Immature natural killer cell (primary cell): ENCODE data around the gene PRPF6. TPM values are rescaled to one million over a fixed set of nuclear protein-coding genes. Genes with fewer than 3 reads are reported as not detected.

ENCODE experiments used
- DNase-seq, 3 donors: peaks; one replicate each; pipeline ENCODE4 v3.0.0; 2022; ENCODE audit warnings: mixed read lengths in 1 of 3
- H3K27ac Mint-ChIP-seq, 6 donors: one replicate each; pipeline ENCODE4 v1.8.0; 2020; ENCODE audit warnings: mixed read lengths in 6 of 6, mild to moderate bottlenecking in 5 of 6, inconsistent platforms in 4 of 6, moderate library complexity in 3 of 6
- H3K27me3 Mint-ChIP-seq, 3 donors: one replicate each; pipeline ENCODE4 v1.8.0; 2020 to 2021; ENCODE audit warnings: low read depth in 3 of 3, mild to moderate bottlenecking in 3 of 3, mixed read lengths in 3 of 3, moderate library complexity in 3 of 3, inconsistent platforms in 1 of 3
- H3K36me3 Mint-ChIP-seq, 3 donors: one replicate each; pipeline ENCODE4 v1.8.0; 2020; ENCODE audit warnings: mixed read lengths in 3 of 3, inconsistent platforms in 2 of 3, mild to moderate bottlenecking in 2 of 3
- H3K4me1 Mint-ChIP-seq, 2 donors: one replicate each; pipeline ENCODE4 v1.8.0; 2020; ENCODE audit warnings: inconsistent platforms in 2 of 2, mild to moderate bottlenecking in 2 of 2, mixed read lengths in 2 of 2, moderate library complexity in 1 of 2
- H3K4me3 Mint-ChIP-seq, 5 donors: one replicate each; pipeline ENCODE4 v1.8.0; 2020; ENCODE audit warnings: mild to moderate bottlenecking in 5 of 5, mixed read lengths in 5 of 5, inconsistent platforms in 3 of 5, moderate library complexity in 3 of 5
- H3K9me3 Mint-ChIP-seq, 6 donors: one replicate each; pipeline ENCODE4 v1.8.0; 2020; ENCODE audit warnings: mild to moderate bottlenecking in 6 of 6, mixed read lengths in 6 of 6, inconsistent platforms in 4 of 6, moderate library complexity in 3 of 6
- polyA plus RNA-seq, 3 donors: library from polyadenylated mRNA; unstranded; fragments of 300-500 nt; fragmentation: Illumina TruSeq; gene quantifications; one replicate each; pipeline ENCODE4 v1.2.3, GENCODE V29; 2021

The PRPF6 gene
- 10 to 100 TPM; 52.6 to 94.4 (median 63.1) TPM for polyA plus RNA-seq

- H3K27ac Mint-ChIP-seq, result peak within 1 kb of the TSS; percentile 88 to 96 (median 94)
- DNase-seq, result peak; percentile 93 to 96 (median 96)
- H3K4me3 Mint-ChIP-seq, result peak within 1 kb of the TSS; percentile 90 to 96 (median 93)
- peaks cover 59 to 72% of the 10 kb centered on the region in 2 donors for H3K4me1 Mint-ChIP-seq
- peaks cover 11 to 30% (median 13%) of the 10 kb centered on the region in 3 donors for H3K36me3 Mint-ChIP-seq
- H3K9me3 Mint-ChIP-seq, result no peaks in the 10 kb centered on the region
- peaks cover 0 to 15% (median 4%) of the 10 kb centered on the region in 3 donors for H3K27me3 Mint-ChIP-seq
Observed at GRCh38 chr20:63980806-63981728, at the start of gene PRPF6. PRPF6 (plus strand) TSS chr20:63981132; CDS start chr20:63981246, 114 bp downstream.

- DNase-seq, result no peak
- Mint-ChIP-seq H3K9me3 (no peaks in the 10 kb centered on the region), H3K4me1 (peaks cover 9 to 26% of the 10 kb centered on the region in 2 donors), H3K27me3 (no peaks in the 10 kb centered on the region), H3K27ac (peak overlapping the region in 1 of 6 donors; percentile 40), H3K4me3 (no peak overlapping the region), H3K36me3 (peaks cover 0 to 28% (median 8%) of the 10 kb centered on the region in 3 donors)
Observed at GRCh38 chr20:63931735-63932134, 49.2 kb upstream of the PRPF6 start.

- H3K27me3 Mint-ChIP-seq, result no peaks in the 10 kb centered on the region
Observed at GRCh38 chr20:63932606-63933160, 48.2 kb upstream of the PRPF6 start.

GRCh38 chr20:63933646-63934045 lies 47.3 kb upstream of the PRPF6 start:
- no peaks in the 10 kb centered on the region for H3K9me3 Mint-ChIP-seq
- peaks cover 0 to 21% (median 8%) of the 10 kb centered on the region in 3 donors for H3K36me3 Mint-ChIP-seq
- H3K27ac Mint-ChIP-seq, result no peak overlapping the region
- H3K4me3 Mint-ChIP-seq, result no peak overlapping the region
- peaks cover 5 to 17% of the 10 kb centered on the region in 2 donors for H3K4me1 Mint-ChIP-seq
- DNase-seq, result no peak
- no peaks in the 10 kb centered on the region for H3K27me3 Mint-ChIP-seq

More at GRCh38 chr20:63932606-63933160, 48.2 kb upstream of the PRPF6 start:
- peaks cover 0 to 28% (median 8%) of the 10 kb centered on the region in 3 donors for H3K36me3 Mint-ChIP-seq
- H3K4me3 Mint-ChIP-seq, result no peak overlapping the region
- H3K4me1 Mint-ChIP-seq, result peaks cover 2 to 17% of the 10 kb centered on the region in 2 donors
- no peak overlapping the region for H3K27ac Mint-ChIP-seq
- no peaks in the 10 kb centered on the region for H3K9me3 Mint-ChIP-seq
- DNase-seq, result no peak

GRCh38 chr20:63934271-63935068 lies 46.5 kb upstream of the PRPF6 start:
- peak overlapping the region in 2 of 6 donors; percentile 72 to 75 for H3K27ac Mint-ChIP-seq
- H3K4me3 Mint-ChIP-seq, result no peak overlapping the region
- peaks cover 0 to 18% (median 8%) of the 10 kb centered on the region in 3 donors for H3K36me3 Mint-ChIP-seq
- no peak for DNase-seq
- no peaks in the 10 kb centered on the region for H3K9me3 Mint-ChIP-seq
- no peaks in the 10 kb centered on the region for H3K27me3 Mint-ChIP-seq
- H3K4me1 Mint-ChIP-seq, result peaks cover 5 to 17% of the 10 kb centered on the region in 2 donors

- Mint-ChIP-seq H3K36me3 (peaks cover 0 to 13% (median 8%) of the 10 kb centered on the region in 3 donors), H3K9me3 (no peaks in the 10 kb centered on the region), H3K4me1 (peaks cover 5 to 17% of the 10 kb centered on the region in 2 donors), H3K27me3 (no peaks in the 10 kb centered on the region), H3K27ac (no peak overlapping the region), H3K4me3 (no peak overlapping the region)
- no peak for DNase-seq
Observed at GRCh38 chr20:63935447-63935846, 45.5 kb upstream of the PRPF6 start.

- Mint-ChIP-seq H3K4me1 (peaks cover 15 to 23% of the 10 kb centered on the region in 2 donors), H3K9me3 (no peaks in the 10 kb centered on the region), H3K36me3 (peaks cover 0 to 8% (median 8%) of the 10 kb centered on the region in 3 donors), H3K27me3 (peaks cover 0 to 5% (median 5%) of the 10 kb centered on the region in 3 donors), H3K4me3 (no peak overlapping the region), H3K27ac (peak overlapping the region in 1 of 6 donors; percentile 24)
- no peak for DNase-seq
Observed at GRCh38 chr20:63937596-63937995, 43.3 kb upstream of the PRPF6 start.

- H3K4me3 Mint-ChIP-seq, result no peak overlapping the region
- peak overlapping the region in 1 of 6 donors; percentile 23 for H3K27ac Mint-ChIP-seq
- peaks cover 0 to 5% (median 5%) of the 10 kb centered on the region in 3 donors for H3K27me3 Mint-ChIP-seq
- H3K9me3 Mint-ChIP-seq, result no peaks in the 10 kb centered on the region
- peak in 2 of 3 donors; percentile 29 to 54 for DNase-seq
- H3K4me1 Mint-ChIP-seq, result peaks cover 18 to 21% of the 10 kb centered on the region in 2 donors
- H3K36me3 Mint-ChIP-seq, result peaks cover 0 to 12% (median 8%) of the 10 kb centered on the region in 3 donors
Observed at GRCh38 chr20:63939061-63939935, 41.6 kb upstream of the PRPF6 start.

- Mint-ChIP-seq H3K36me3 (peaks cover 0 to 9% (median 5%) of the 10 kb centered on the region in 3 donors), H3K9me3 (no peaks in the 10 kb centered on the region), H3K27ac (peak overlapping the region in 1 of 6 donors; percentile 23), H3K27me3 (peaks cover 3 to 5% (median 5%) of the 10 kb centered on the region in 3 donors), H3K4me3 (peak overlapping the region in 1 of 5 donors; percentile 38), H3K4me1 (peaks cover 14 to 18% of the 10 kb centered on the region in 2 donors)
- no peak for DNase-seq
Observed at GRCh38 chr20:63940071-63940471, 40.9 kb upstream of the PRPF6 start.

GRCh38 chr20:63940472-63941266 lies 40.3 kb upstream of the PRPF6 start:
- H3K4me1 Mint-ChIP-seq, result peaks cover 12 to 22% of the 10 kb centered on the region in 2 donors
- H3K9me3 Mint-ChIP-seq, result no peaks in the 10 kb centered on the region
- H3K27me3 Mint-ChIP-seq, result peaks cover 5% of the 10 kb centered on the region in 3 donors
- peaks cover 0 to 8% (median 5%) of the 10 kb centered on the region in 3 donors for H3K36me3 Mint-ChIP-seq
- peak overlapping the region; percentile 5 to 72 (median 53) for H3K4me3 Mint-ChIP-seq
- peak overlapping the region in 4 of 6 donors; percentile 58 to 84 (median 66) for H3K27ac Mint-ChIP-seq
- no peak for DNase-seq

- peaks cover 7 to 23% of the 10 kb centered on the region in 2 donors for H3K4me1 Mint-ChIP-seq
- peaks cover 0 to 4% (median 0%) of the 10 kb centered on the region in 3 donors for H3K36me3 Mint-ChIP-seq
- peak overlapping the region; percentile 42 to 73 (median 66) for H3K4me3 Mint-ChIP-seq
- peak overlapping the region; percentile 66 to 89 (median 84) for H3K27ac Mint-ChIP-seq
- H3K27me3 Mint-ChIP-seq, result peaks cover 5% of the 10 kb centered on the region in 3 donors
- peak; percentile 59 to 80 (median 78) for DNase-seq
- no peaks in the 10 kb centered on the region for H3K9me3 Mint-ChIP-seq
Observed at GRCh38 chr20:63941282-63942081, 39.5 kb upstream of the PRPF6 start.
